ENCODE measurements around the gene COBLL1.

DNA sequence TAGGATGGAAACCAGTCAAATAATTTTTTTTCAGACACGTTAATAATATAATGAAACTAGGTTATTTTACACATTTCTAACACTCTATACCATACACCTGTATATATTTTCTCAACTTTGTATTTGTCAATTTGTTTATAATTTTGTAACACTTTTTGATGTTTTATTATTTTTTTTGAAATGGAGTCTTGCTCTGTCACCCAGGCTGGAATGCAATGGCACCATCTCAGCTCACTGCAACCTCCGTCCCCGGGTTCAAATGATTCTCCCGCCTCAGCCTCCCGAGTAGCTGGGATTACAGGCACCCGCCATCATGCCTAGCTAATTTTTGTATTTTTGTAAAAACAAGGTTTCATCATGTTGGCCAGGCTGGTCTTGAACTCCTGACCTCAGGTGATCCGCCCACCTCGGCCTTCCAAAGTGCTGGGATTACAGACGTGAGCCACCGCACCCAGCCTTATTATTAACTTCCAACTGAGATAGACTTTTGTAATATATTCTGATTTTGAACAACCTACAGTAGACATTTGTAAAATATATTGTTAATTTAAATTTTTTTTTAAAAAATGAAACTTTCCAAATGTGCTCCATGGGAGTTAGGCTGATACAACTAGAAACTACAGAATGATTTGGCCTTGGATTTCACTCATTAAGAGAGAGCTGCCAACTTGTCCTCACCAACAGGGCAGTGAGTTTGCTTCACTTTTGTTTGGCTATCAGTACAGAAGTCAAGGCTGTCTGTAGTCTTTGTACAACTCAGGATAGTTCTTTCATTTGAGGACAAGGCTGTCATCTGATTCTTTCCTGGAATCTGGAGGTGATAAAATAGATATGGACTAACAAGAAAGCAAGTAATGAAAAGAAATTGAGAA lies 33.9 kb upstream of the COBLL1 start:
- no peak for TF ChIP-seq POLR2A (IDR thresholded peaks at IDR 0.05; ENCODE audit: extremely low read depth, insufficient read length)
- TF ChIP-seq, protein P1, sequence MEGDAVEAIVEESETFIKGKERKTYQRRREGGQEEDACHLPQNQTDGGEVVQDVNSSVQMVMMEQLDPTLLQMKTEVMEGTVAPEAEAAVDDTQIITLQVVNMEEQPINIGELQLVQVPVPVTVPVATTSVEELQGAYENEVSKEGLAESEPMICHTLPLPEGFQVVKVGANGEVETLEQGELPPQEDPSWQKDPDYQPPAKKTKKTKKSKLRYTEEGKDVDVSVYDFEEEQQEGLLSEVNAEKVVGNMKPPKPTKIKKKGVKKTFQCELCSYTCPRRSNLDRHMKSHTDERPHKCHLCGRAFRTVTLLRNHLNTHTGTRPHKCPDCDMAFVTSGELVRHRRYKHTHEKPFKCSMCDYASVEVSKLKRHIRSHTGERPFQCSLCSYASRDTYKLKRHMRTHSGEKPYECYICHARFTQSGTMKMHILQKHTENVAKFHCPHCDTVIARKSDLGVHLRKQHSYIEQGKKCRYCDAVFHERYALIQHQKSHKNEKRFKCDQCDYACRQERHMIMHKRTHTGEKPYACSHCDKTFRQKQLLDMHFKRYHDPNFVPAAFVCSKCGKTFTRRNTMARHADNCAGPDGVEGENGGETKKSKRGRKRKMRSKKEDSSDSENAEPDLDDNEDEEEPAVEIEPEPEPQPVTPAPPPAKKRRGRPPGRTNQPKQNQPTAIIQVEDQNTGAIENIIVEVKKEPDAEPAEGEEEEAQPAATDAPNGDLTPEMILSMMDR (IDR thresholded peaks at IDR 0.05; ENCODE audit: low read depth, low read length), result no peak
- TF ChIP-seq, protein P2, sequence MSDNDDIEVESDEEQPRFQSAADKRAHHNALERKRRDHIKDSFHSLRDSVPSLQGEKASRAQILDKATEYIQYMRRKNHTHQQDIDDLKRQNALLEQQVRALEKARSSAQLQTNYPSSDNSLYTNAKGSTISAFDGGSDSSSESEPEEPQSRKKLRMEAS (IDR thresholded peaks at IDR 0.05; ENCODE audit: low read depth, low read length), result no peak
- no peak for TF ChIP-seq MYC (IDR thresholded peaks at IDR 0.05; ENCODE audit: low read depth, low read length)
